Esophagus muscularis mucosa (tissue), 4 donors: ENCODE measurements around the gene HOXA10. TPM values are rescaled to one million over a fixed set of nuclear protein-coding genes. Genes with fewer than 3 reads are reported as not detected.

Experiments used
- DNase-seq: peaks from one replicate; pipeline ENCODE4 v3.0.0-alpha.2; 2017; ENCODE audit errors: extremely low spot score
- H3K27ac ChIP-seq, 4 donors: fragments of 200-600 bp; sonication (generic); replicated peaks in 1 of 4; 1 replicate in 3 of 4; 2 replicates in 1 of 4; pipeline ENCODE4 v1.5.1; 2016 to 2019; ENCODE audit warnings: mild to moderate bottlenecking in 1 of 4
- H3K27me3 ChIP-seq, 4 donors: fragments of 200-600 bp; sonication (generic); one replicate each; pipeline versions ENCODE4 v1.5.1 to v1.6.0; 2016 to 2019
- H3K36me3 ChIP-seq, 4 donors: fragments of 200-600 bp; sonication (generic); one replicate each; pipeline ENCODE4 v1.5.1; 2016 to 2019
- H3K4me1 ChIP-seq, 4 donors: fragments of 200-600 bp; sonication (generic); one replicate each; pipeline ENCODE4 v1.5.1; 2016 to 2019
- H3K4me3 ChIP-seq, 4 donors: fragments of 200-600 bp; sonication (generic); 1 replicate in 2 of 4; 2 replicates in 2 of 4; pipeline ENCODE4 v1.5.1; 2016 to 2019; ENCODE audit warnings: mild to moderate bottlenecking in 4 of 4, moderate library complexity in 1 of 4
- H3K9me3 ChIP-seq, 4 donors: fragments of 200-600 bp; sonication (generic); 1 replicate in 3 of 4; 2 replicates in 1 of 4; pipeline ENCODE4 v1.5.1; 2016 to 2019
- EP300 ChIP-seq: sonication (generic); formaldehyde crosslinking; IDR thresholded peaks from one replicate; pipeline ENCODE4 v1.6.1; 2017; ENCODE audit warnings: antibody characterized with exemption
- POLR2A ChIP-seq: fragments of 450-650 bp; IDR thresholded peaks from one replicate; pipeline ENCODE4 v1.6.1; 2017; ENCODE audit warnings: antibody characterized with exemption, moderate library complexity, mild to moderate bottlenecking, low read depth
- POLR2AphosphoS5 ChIP-seq, 2 donors: sonication (generic); formaldehyde crosslinking; IDR thresholded peaks; one replicate each; pipeline ENCODE4 v1.6.1; 2017; ENCODE audit warnings: antibody characterized with exemption in 2 of 2
- WGBS: methylation state at CpG from one replicate; pipeline ENCODE4 v1.1.5; 2018; 5-methylcytosine and 5-hydroxymethylcytosine counted together
- intact Hi-C: fragments of 100-400 bp; cut with DNase I; formaldehyde crosslinking; loops from one replicate; pipeline ENCODE4 v1.15.1; 2023
- total RNA-seq, 4 donors: library from RNA; depleted of rRNA; stranded (reverse); fragments of >200 nt; gene quantifications; one replicate each; pipeline versions ENCODE4 v1.1.0 to v1.2.1, GENCODE V29; 2016
- TF ChIP-seq, protein P1 (sequence below), 3 experiments: fragments of 200-600 bp in 2 of 3; fragments of 450-650 bp in 1 of 3; sonication (generic) in 2 of 3; IDR thresholded peaks; one replicate each; pipeline ENCODE4 v1.5.1; 2017 to 2019; ENCODE audit warnings: antibody characterized with exemption in 3 of 3, mild to moderate bottlenecking in 2 of 3, moderate library complexity in 1 of 3

The HOXA10 gene
- not detected for total RNA-seq

DNA sequence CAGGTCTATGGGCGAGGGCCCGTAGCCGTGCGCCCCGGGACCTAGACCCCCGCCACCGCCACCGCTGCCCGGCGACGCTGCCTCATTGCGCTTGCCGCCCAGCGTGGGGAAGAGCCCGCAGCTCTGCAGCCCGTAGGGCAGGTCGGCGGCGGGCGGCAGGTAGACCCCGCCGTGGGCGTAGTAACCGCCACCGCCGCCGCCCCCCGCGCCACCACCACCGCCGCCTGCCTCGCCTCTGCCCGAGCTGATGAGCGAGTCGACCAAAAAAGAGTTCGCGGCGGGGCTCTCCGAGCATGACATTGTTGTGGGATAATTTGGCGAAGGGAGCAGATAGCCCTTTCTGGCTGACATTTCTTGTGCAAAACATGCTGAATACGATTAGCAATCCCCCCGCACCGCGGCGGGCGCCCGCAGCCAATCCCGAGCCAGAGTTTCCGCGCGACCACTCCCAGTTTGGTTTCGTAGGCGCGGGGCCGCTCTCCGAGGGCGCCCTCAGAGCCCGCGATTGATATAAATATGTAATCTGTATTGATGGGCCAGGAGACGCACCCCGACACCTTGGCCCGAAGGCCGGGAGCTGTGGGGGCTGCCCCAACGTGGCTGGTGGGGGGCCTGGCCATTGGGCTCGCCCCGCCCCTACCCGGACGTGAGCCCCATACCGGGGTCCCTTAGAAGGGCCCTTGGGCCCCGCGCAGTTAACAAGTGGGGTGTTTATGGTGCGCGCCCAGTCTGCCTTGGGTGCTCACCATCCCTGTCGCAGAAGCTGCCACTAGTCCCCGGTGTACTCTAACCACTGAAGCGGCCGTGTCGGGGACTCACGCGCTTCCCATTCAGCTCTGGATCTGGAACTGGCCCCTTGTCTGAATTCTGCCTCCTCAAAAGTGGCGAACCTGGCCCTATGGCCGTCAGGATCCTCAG lies at the start of gene HOXA10:
Gene HOXA10 (minus strand): TSS at position 365 of the 918 bp plus-strand sequence. CDS start 14 bp downstream, at position 351.
- no peak for TF ChIP-seq POLR2A
- no peak for TF ChIP-seq EP300
- TF ChIP-seq, protein P1, sequence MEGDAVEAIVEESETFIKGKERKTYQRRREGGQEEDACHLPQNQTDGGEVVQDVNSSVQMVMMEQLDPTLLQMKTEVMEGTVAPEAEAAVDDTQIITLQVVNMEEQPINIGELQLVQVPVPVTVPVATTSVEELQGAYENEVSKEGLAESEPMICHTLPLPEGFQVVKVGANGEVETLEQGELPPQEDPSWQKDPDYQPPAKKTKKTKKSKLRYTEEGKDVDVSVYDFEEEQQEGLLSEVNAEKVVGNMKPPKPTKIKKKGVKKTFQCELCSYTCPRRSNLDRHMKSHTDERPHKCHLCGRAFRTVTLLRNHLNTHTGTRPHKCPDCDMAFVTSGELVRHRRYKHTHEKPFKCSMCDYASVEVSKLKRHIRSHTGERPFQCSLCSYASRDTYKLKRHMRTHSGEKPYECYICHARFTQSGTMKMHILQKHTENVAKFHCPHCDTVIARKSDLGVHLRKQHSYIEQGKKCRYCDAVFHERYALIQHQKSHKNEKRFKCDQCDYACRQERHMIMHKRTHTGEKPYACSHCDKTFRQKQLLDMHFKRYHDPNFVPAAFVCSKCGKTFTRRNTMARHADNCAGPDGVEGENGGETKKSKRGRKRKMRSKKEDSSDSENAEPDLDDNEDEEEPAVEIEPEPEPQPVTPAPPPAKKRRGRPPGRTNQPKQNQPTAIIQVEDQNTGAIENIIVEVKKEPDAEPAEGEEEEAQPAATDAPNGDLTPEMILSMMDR (IDR thresholded peaks at IDR 0.05): no peak
- no peak for TF ChIP-seq POLR2AphosphoS5 (IDR thresholded peaks at IDR 0.05)
- DNase-seq: no peak
- Histone ChIP-seq H3K36me3 (no peaks in the 10 kb centered on the region), H3K4me3 (peak within 1 kb of the TSS; percentile 45 to 59 (median 49)), H3K27ac (no peak within 1 kb of the TSS), H3K9me3 (no peaks in the 10 kb centered on the region), H3K27me3 (peaks cover 40 to 100% (median 97%) of the 10 kb centered on the region in 4 donors), H3K4me1 (peaks cover 26 to 52% (median 42%) of the 10 kb centered on the region in 4 donors)
- WGBS: 6% methylated on average over 23 of the region's 82 CpGs
- intact Hi-C loops: no loop called here

DNA sequence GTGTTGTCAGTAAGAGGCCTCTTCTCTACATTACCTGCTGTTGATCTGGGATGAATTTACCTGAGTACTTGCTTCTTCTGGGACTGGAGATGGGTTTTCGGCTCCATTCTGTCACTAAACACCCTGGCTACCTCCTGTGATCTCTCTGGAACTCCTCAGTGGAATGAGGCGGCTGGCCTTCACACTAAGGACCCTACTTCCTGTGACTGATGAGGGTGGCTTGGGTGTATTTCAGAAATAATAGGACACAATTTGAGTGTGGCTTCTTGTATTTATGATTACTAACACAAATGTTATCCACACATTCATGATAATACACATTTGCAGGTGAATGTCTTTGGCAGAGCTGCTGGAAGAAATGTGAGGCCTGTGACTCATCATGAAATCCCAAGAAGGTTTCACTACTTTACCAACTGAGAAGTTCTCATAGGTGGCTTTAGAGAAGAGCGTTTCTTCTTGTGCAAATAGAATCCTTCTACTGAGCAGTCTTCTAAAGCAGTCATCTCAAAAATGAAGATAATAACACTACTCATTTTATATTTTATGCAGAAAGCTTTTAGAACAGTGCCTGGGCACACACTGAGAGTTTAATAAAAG lies 47.2 kb upstream of the HOXA10 start:
- peaks cover 0 to 98% (median 51%) of the 10 kb centered on the region in 4 donors for H3K27me3 ChIP-seq
- 92% methylated on average over 3 of the region's 3 CpGs for WGBS
- intact Hi-C loops: no loop called here

DNA sequence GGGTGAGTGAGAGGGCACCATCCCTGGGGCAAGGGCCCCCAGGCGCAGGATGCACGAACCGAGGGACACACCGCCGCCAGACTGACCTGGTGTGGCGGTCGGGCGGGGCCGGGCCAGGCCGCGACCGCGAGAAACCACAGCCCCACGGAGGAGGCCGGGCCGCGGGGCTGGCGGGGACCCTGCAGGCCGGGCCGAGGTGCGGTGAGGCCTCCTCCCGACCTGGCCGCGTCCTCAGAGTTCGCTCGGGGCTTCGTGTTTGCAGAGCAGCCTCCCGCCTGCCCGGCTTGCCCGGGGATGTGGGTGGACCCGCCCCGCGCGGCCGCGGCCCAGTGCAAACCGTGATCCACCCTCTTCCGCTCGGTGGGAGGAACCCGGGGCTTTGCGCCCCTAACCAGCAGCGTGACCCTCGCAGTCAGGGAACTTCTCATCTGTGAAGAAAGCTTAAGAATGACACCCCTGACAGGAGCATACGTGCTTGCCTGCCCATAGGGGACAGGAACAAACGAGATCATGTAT lies 46.4 kb upstream of the HOXA10 start:
- H3K4me3 ChIP-seq: peak overlapping the region in 2 of 4 donors; percentile 9 to 14
- H3K9me3 ChIP-seq: no peaks in the 10 kb centered on the region
- peaks cover 0 to 98% (median 44%) of the 10 kb centered on the region in 4 donors for H3K27me3 ChIP-seq
- TF ChIP-seq, protein P1 (IDR thresholded peaks at IDR 0.05): no peak
- no peak for TF ChIP-seq POLR2A
- TF ChIP-seq POLR2AphosphoS5 (IDR thresholded peaks at IDR 0.05): no peak
- TF ChIP-seq EP300: no peak
- no peak overlapping the region for H3K27ac ChIP-seq
- 28% methylated on average over 31 of the region's 45 CpGs for WGBS
- H3K36me3 ChIP-seq: no peaks in the 10 kb centered on the region
- intact Hi-C loops: no loop called here
- DNase-seq: no peak
- peaks cover 3 to 12% (median 8%) of the 10 kb centered on the region in 4 donors for H3K4me1 ChIP-seq

More for the DNA sequence above, 47.2 kb upstream of the HOXA10 start:
- TF ChIP-seq EP300 (no peak), POLR2AphosphoS5 (IDR thresholded peaks at IDR 0.05) (no peak), POLR2A (no peak)
- TF ChIP-seq, protein P1 (IDR thresholded peaks at IDR 0.05): no peak
- H3K9me3 ChIP-seq: no peaks in the 10 kb centered on the region
- H3K36me3 ChIP-seq: no peaks in the 10 kb centered on the region
- DNase-seq: no peak
- H3K27ac ChIP-seq: no peak overlapping the region
- H3K4me1 ChIP-seq: peaks cover 4 to 14% (median 10%) of the 10 kb centered on the region in 4 donors
- H3K4me3 ChIP-seq: no peak overlapping the region

DNA sequence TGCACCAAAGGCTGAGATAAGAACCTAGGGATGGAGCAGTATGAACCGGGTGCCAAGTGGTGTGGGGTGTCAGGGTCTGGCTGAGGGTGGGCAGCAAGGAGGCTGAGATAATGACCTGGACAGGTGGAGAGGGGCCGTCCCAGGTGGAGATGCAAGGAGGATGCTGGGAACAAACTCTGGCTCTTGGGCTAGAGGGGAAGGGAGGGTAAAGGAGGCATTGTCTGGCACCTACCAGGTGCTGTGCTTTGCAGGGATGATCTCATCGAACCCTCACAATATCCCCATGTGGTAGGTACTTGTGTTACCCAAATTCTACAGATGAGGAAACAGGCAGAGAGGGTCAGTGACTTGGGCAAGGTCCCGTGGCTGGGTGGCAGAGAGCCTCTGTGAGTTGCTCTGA lies 45.7 kb upstream of the HOXA10 start:
- Histone ChIP-seq H3K27ac (no peak overlapping the region), H3K9me3 (no peaks in the 10 kb centered on the region), H3K4me3 (no peak overlapping the region), H3K36me3 (no peaks in the 10 kb centered on the region), H3K27me3 (peaks cover 0 to 98% (median 37%) of the 10 kb centered on the region in 4 donors), H3K4me1 (peaks cover 0 to 7% (median 3%) of the 10 kb centered on the region in 4 donors)
- no peak for DNase-seq
- intact Hi-C loops: no loop called here
- 83% methylated on average over 4 of the region's 4 CpGs for WGBS
- TF ChIP-seq, protein P1 (IDR thresholded peaks at IDR 0.05): no peak
- TF ChIP-seq POLR2AphosphoS5 (IDR thresholded peaks at IDR 0.05): no peak
- no peak for TF ChIP-seq EP300
- TF ChIP-seq POLR2A: no peak
